ENCODE measurements around the gene SKAP1. TPM values are rescaled to one million over a fixed set of nuclear protein-coding genes. Genes with fewer than 3 reads are reported as not detected.
A peak's percentile ranks its signal among the peaks of the same experiment; 100 is the strongest.

Gene SKAP1
- total and polyA plus RNA-seq, 2 of the 13 experiments (the other 11 are each of a cell fraction or from before 2014, with no cell fraction given), result 0.21 TPM; not detected in 1

GRCh38 chr17:48101012-48101720, 328.8 kb downstream of the SKAP1 start, which contains the start of gene CBX1 (continued):
- TF ChIP-seq ZBTB10 (CRISPR knock-in tag; IDR thresholded peaks at IDR 0.05; ENCODE audit: borderline replicate concordance), result peak; percentile 62; the same call in 1 of the 2 replicates
- no peak for TF ChIP-seq ZNF367 (CRISPR knock-in tag; IDR thresholded peaks at IDR 0.05; ENCODE audit: borderline replicate concordance)
- peak; percentile 45; the same call in 1 of the 2 replicates for TF ChIP-seq GABPA (IDR thresholded peaks at IDR 0.05; ENCODE audit: low read depth, low read length)
- peak; percentile 49 for TF ChIP-seq GABPA (CRISPR knock-in tag; IDR thresholded peaks at IDR 0.05; ENCODE audit: low read depth)
- TF ChIP-seq ZNF446 (CRISPR knock-in tag; IDR thresholded peaks at IDR 0.05), result peak; percentile 65
- TF ChIP-seq ZNF331 (CRISPR knock-in tag; IDR thresholded peaks at IDR 0.05), result peak; percentile 87
- no peak for TF ChIP-seq ZUFSP (CRISPR knock-in tag; IDR thresholded peaks at IDR 0.05; ENCODE audit: borderline replicate concordance)
- peak; percentile 84; the same call in 1 of the 2 replicates for TF ChIP-seq MTA1 (CRISPR knock-in tag; IDR thresholded peaks at IDR 0.05; ENCODE audit: borderline replicate concordance)
- TF ChIP-seq ZBTB21 (CRISPR knock-in tag; IDR thresholded peaks at IDR 0.05), result no peak; the same call in 1 of the 2 replicates
- 0 out of 2 replicates have a peak, but pooled peaks have one; percentile 24 for TF ChIP-seq KLF11 (CRISPR knock-in tag; IDR thresholded peaks at IDR 0.05)
- peak; percentile 94; the same call in 1 of the 2 replicates for TF ChIP-seq ZNF230 (CRISPR knock-in tag; IDR thresholded peaks at IDR 0.05)
- peak; percentile 92 for TF ChIP-seq HIVEP1 (CRISPR knock-in tag; IDR thresholded peaks at IDR 0.05)
- TF ChIP-seq SMARCE1 (IDR thresholded peaks at IDR 0.05; ENCODE audit: borderline replicate concordance), result no peak
- TF ChIP-seq HOXA5 (CRISPR knock-in tag; IDR thresholded peaks at IDR 0.05), result peak; percentile 63; the same call in 1 of the 2 replicates
- 0 out of 2 replicates have a peak, but pooled peaks have one; percentile 43 for TF ChIP-seq ZNF205 (CRISPR knock-in tag; IDR thresholded peaks at IDR 0.05)
- 0 out of 2 replicates have a peak, but pooled peaks have one; percentile 37 for TF ChIP-seq ZNF609 (CRISPR knock-in tag; IDR thresholded peaks at IDR 0.05; ENCODE audit: borderline replicate concordance)
- TF ChIP-seq NRL (CRISPR knock-in tag; IDR thresholded peaks at IDR 0.05; ENCODE audit: borderline replicate concordance), result peak; percentile 84
- TF ChIP-seq ELF3 (CRISPR knock-in tag; IDR thresholded peaks at IDR 0.05), result no peak; the same call in none of the 2 replicates
- no peak for TF ChIP-seq ZNF24 (IDR thresholded peaks at IDR 0.05)
- TF ChIP-seq TOE1 (CRISPR knock-in tag; IDR thresholded peaks at IDR 0.05), result peak; percentile 30; the same call in 1 of the 2 replicates
- no peak for TF ChIP-seq NFIC (IDR thresholded peaks at IDR 0.05; ENCODE audit: low read length)
- peak; percentile 75 for TF ChIP-seq PHF20 (CRISPR knock-in tag; IDR thresholded peaks at IDR 0.05)

Measured in HepG2 (cell line).